GM20431 (cell line): ENCODE measurements around the gene CEMIP.

ENCODE experiments used
- in situ Hi-C: fragments of 300-500 bp; cut with MseI, MboI; formaldehyde crosslinking; loops from one replicate; pipeline ENCODE4 v1.15.0; 2020; ENCODE audit warnings: low sequenced_read_pairs; ENCODE audit not compliant: unreplicated experiment

CEMIP gene

DNA sequence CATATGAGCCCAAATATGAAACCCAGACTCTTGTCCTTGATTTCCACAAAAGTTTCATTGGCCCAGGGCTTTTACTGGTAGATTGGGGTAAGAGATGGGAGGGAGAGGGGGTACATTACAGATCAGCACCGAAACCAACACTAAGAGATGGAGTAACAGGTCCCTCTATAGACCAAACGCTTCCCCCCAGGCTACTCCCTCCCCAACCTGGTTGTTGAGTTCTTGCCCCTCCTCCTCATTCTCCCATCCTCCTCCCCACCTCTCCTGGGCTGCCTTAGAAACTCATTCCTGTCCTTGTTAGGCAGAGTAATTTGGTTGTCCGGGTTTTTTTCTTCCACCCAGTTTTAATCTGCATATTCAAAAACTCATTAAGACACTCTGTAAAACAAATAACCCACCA is 136.3 kb downstream of the CEMIP start:
- in situ Hi-C loops = no loop called here

DNA sequence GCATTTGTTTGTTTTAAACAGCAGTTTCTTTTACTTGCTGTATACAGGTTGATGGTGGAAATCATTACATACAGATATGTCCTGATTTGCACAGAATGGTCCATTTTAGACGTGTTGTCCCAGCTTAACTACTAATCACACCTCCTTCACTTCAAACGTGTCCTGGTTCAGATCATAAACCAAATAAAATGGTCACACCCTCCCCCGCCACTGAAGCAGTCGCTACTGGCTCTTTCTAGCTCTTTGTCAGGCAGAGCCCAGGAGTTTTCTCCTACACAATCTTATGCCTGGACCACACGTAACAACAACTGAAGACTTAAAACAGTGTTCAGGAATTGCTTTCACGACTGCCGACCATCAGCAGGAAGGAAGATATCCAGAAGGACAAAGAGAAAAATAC is 136.9 kb downstream of the CEMIP start:
- in situ Hi-C loops = no loop called here

DNA sequence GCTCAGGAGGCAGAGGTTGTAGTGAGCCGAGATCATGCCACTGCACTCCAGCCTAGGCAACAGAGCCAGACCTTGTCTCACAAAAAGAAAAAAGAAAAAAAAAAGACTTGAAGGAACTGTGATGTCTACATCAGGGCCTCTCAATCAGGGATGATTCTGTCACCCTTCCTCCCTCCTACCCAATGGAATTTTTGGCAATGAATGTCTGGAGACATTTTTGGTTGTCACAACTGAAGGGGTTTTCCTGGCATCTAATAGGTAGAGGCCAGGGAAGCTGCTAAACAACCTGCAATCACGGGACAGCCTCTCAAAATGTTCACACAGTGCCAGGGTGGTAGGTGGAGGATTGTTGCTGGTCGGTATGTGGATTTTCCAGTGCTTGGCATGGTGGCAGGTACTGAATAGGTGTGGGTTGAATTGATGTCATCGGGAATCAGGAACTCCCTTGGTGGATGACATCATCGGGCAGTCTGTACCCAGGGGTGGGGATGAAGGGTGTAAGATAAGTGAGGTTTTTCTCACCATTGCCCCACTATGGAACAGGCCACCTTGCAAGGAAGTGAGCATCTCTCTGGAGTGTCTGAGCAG is 139.1 kb downstream of the CEMIP start:
- in situ Hi-C loops = no loop called here

DNA sequence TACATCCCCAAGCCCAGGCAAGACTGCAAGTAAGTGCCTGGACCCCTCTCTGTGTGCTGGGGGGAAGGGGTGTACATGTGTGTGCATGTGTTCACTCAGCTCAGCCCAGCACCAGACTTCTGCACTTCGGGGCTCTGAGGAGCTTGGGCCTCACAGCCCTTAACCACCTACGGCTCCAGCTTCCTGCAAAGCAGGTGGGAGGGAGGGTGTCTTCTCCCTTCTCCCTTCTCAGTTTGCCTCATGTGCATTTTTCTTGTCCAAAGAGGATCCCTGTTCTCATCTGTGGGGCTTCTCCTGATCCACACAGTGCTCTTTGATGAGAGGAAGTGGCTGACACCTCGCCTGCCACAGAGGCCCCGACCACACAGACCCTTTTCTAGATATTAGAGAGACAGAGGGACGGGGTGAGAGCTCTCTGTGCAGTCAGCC is 141.1 kb downstream of the CEMIP start:
- in situ Hi-C loops = no loop called here

DNA sequence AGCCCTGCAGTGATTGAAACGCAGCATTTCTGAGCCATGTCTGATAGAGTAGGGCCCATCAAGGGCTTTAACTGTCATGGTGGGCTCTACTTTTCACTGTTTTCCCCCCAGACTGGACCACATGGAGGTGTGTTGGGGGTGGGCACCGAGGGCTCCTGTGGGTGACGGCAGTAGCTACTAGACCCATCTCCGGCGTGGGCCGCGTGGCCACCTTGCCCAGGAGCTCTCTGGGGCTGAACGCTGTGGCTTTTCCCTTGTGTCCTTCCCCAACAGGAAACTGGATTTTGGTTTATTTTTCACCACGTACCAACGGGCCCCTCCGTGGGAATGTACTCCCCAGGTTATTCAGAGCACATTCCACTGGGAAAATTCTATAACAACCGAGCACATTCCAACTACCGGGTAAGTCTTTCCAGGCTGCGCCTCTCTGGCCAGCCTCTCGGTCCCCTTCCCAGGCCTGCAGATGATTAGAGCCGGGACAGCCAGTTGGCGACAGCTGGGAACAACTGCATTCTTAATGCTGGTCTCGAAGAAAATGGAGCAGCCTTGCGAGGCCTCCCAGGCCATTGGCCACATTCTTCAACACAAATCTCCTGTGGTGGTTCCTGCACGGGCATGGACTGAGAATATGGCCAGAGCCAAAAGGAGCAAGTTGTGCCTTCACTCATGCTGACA is 142.7 kb downstream of the CEMIP start:
- in situ Hi-C loops = no loop called here

DNA sequence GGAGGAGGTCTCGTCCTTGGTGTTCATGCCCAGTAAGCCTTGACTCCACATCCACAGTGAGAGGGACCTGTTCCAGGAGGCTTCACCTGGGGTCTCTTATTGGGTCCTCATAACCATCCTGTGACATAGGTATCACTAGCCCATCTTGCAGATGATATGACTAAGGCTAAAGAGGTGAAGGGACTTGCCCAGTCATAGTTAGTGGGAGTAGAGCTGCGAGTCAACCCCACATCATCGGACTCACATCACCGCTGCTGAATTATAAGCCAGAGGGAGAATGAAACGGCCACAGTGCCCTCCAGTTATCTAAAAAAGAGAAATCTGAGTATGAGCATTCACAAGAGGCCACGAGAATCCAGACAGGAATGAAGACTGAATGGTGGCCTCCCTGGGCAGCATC is 144.5 kb downstream of the CEMIP start:
- in situ Hi-C loops = no loop called here

DNA sequence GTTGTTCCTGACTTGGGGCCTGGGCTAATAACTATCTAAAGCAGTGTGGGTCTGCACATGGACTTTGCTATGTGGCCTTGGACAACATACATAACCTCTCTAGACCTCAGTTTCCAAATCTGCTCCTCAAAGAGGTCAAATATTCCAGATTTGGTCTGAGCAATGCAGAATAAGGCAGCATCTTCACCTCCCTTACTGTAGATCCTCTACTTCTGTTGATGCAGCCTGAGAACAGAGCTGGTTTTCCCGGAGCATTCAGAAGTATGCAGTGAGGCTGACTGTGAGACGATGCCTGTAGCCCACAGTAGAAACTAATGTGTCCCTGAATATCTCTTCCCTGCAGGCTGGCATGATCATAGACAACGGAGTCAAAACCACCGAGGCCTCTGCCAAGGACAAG is 145.1 kb downstream of the CEMIP start:
- in situ Hi-C loops = no loop called here

DNA sequence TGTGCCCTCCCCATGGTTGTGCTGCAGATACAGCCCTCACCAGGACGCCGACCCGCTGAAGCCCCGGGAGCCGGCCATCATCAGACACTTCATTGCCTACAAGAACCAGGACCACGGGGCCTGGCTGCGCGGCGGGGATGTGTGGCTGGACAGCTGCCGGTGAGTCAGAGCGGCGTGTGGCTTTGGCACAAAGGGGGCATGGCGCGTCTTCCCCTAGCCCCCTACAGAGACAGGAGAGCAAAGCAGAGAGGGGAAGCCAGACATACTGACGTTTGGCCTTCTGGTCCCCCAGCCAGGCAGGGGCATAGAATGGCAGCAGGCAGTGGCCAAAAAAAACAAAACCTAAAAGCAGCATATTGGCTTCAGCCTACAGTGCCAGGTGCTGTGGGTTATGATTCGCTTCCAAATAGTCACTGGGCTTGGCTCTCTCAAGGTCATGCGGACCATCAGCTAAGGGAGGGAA is 146.5 kb downstream of the CEMIP start:
- in situ Hi-C loops = no loop called here

DNA sequence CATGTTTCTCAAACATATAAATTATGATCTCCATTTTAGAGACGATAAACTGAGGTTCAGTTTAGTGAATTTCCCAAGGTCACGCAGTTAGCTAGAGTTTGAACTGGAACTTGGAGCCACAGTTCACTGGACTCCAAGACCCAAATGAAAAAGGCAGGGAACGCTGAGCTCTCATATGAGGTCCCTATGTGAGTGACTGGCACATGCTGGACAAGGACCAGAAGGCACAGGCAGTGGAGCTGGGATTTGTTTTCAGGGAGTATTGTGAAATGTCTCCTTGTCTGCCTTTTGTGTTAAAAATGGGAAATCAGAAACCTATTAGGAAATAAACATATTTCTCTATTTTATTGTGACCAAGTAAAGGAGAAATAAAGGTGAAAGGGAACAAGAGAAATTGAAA is 147.0 kb downstream of the CEMIP start:
- in situ Hi-C loops = no loop called here

DNA sequence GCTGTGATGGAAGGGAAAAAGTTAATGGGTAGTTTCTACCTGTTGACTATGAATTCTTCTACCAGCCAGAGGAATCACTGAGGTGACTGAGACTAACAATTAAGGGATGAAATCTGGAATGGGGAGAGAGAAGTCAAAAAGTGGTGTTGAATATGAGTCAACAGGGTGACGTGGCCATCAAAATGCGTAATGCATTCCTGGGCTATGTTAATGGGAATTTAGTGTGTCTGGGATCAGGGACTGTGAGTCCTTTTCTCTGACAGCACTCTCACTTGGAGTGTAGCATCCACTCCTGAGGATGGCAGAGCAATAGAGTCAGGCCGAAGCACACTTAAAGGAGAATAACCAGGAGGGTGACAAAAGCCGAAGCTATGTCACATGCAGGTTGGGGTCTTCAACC is 150.1 kb downstream of the CEMIP start:
- in situ Hi-C loops = no loop called here

DNA sequence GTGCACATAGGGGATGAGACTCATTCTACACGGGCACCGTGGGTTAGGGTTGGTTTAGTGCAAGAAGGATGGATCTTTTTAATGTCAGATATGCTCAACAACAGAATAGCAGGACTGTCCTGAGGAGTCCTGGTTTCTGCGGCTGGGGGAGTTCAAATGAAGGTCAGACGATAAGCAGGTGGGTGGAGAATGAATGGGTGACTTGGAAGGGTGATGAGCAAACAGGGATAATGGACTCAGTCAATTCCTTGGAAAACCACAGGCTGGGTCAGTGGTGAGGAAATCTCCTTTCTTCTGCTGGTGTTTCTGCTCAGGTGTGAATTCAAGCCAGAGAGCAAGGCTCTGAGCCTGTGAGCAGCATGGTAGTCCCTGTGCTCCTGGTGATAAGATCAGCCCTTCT is 150.5 kb downstream of the CEMIP start:
- in situ Hi-C loops = no loop called here

DNA sequence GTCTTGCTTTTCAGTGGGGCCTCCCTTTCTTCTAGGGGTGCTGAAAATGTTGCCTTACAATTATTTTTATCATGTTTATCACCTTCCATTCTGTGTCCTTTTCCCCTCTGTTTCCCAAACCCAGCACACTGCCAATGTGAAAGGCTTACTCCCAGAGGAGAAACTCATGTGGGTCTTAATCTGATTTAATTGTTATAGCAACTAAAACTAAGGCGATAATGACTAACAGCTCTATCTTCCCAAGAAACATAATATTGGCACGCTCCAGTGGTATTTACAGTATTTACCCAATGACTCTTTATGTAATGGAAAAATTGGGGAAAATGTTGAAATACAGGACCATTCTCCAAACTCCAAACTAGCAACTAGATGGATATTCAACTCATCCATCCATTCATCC is 152.0 kb downstream of the CEMIP start:
- in situ Hi-C loops = no loop called here

DNA sequence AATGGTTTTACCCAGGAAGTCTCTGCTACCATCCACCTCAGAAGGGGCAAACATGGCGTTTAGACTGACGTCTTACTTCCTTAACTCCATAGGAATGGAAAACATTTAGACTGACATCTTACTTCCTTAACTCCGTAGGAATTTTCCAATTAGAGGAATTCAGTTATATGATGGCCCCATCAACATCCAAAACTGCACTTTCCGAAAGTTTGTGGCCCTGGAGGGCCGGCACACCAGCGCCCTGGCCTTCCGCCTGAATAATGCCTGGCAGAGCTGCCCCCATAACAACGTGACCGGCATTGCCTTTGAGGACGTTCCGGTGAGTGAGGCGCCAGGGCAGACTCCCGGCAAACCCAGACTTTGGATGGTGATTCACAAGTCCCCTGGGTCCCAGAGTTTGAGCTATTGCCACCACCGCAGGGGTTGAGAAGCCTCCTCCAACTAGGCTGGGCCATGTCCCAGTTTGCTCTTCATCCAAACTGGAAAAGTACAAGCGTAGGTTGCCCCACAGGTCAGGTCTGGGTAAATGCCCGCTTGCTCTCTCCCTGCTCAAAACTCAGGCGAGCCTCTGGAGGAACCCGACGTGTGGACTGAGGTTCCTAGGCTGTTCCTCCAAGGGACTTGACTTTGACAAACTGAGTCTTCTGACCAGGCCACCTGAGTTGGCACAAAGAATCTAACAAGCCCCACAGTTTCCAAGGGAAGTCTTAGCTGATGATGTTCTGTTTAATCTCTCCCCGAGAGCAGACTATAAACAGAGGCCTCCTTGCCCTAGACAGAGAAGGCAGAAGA is 152.7 kb downstream of the CEMIP start:
- in situ Hi-C loops = no loop called here

DNA sequence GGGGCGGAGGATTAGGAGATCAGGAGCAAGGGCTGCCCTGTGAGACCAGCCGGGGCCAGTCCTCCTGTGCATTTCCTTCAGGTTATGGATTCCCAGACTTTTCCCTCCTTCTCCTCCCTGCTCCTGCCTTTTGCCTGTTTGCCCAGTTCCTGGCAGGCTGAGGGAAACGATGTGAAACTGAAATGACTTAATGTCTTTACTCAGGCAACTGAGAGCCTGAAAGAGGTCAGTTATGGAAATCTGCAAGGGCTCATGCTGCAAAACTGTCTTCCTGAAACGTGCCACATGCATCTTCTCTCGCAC is 153.3 kb downstream of the CEMIP start:
- in situ Hi-C loops = no loop called here

DNA sequence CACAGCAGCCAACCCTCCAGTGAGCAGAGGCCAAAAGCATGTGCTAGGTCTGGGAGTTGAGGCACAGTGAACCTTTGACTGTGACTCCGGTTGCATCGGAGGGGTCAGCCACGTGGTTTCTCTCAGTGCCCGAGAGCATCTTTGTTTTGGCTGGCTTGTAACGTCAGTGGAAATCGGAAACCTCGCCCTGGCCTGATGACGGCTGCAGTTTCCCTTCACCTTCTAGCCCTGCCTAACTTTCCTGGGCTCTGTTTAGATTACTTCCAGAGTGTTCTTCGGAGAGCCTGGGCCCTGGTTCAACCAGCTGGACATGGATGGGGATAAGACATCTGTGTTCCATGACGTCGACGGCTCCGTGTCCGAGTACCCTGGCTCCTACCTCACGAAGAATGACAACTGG is 153.8 kb downstream of the CEMIP start:
- in situ Hi-C loops = no loop called here

DNA sequence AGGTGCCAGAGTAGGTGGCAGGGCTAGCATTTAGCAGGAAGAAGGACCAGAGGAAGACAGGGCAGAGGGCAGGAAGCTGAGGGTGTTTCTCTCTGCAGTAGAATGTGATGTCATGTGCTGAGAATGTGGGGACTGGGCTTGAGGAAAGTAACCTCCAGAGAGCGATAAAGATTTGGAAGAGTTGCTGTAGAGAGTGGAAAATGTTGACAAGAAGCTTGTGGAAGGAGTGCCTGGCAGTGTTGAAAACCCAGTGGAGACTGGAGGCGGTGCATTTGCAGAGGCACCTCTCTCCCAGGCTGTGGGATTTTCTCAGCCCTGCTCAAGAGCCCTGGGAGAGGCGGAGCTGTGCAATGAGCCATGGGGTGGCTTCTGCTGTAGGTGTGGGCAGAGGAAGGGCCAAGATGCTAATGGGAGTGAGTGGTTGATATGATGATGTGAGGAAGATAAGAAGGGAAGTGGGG is 155.6 kb downstream of the CEMIP start:
- in situ Hi-C loops = no loop called here

DNA sequence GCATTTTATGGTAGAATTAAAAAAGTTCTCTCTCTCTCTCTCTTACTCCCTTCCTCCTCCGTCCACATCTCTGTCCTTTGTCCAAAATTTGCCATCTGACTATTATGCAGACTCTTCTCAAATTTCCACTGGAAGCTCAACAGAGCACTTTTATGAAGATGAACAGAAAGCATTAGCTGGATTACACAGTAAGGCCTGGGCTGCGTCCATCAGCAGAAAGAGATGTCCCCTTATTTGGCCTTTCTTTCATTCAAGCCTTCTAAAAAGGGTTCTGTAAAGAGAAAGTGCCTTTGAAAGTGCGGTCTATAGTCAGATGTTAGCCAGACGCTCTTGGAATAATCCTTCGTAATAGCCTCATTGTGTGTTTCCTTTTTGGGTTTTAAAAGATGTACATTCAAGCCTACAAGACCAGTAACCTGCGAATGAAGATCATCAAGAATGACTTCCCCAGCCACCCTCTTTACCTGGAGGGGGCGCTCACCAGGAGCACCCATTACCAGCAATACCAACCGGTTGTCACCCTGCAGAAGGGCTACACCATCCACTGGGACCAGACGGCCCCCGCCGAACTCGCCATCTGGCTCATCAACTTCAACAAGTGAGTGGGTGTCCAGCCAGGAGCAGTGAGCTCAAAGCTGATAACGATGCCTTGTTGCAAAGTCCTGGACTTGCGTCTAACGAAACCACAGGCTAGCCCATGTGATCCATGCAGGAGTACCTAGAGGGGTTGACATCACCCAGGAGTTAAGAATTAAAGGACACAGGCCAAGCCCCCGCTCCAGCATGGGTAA is 157.3 kb downstream of the CEMIP start:
- in situ Hi-C loops = no loop called here

DNA sequence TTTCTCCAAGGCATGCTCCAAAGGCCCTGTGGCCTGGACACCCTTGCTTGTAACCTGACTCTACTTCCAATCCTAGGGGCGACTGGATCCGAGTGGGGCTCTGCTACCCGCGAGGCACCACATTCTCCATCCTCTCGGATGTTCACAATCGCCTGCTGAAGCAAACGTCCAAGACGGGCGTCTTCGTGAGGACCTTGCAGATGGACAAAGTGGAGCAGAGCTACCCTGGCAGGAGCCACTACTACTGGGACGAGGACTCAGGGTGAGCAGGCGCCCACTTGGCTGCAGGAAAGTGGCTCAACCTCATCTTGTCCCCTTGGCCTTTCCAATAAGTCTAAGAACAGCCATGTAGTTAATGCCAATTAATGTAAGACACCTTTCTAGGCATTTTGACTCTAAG is 158.5 kb downstream of the CEMIP start:
- in situ Hi-C loops = no loop called here

DNA sequence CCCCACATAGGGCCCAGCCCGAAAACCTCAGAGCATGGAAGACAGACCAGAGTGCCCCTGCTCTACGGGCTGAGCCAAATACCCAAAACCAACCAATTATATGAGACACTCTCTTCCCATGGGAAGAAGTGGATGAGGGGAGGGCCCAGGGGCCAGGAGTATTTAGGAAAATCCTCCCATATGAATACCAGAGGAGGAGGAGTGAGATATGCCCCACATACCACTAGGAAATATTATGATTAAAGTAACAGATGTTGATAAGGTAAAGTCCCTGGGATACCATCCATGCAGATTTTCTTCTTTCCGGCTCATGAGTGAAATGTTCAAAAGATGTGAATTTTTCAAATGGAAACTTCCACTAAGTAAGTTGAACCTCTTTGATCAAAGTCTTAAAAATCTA is 160.0 kb downstream of the CEMIP start:
- in situ Hi-C loops = no loop called here

DNA sequence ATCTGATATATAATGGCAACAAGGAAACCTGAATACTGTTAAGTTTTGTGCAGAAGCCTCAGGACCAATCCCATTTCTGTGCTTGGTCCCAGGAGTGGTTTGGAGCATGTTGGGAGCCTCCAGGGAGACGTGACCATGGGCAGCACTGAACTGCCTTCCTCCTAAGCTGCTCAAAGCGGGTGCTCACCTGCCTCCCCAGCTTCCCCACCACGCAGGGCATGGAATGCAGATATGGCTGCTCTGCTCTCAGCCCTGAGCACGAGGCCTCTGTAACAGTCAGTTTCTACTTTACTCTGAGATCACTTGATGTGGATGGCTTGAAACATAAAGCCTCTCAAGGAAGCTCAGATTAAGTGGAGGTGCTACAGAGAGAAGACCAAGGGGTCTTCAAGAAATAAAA is 161.2 kb downstream of the CEMIP start:
- in situ Hi-C loops = no loop called here

DNA sequence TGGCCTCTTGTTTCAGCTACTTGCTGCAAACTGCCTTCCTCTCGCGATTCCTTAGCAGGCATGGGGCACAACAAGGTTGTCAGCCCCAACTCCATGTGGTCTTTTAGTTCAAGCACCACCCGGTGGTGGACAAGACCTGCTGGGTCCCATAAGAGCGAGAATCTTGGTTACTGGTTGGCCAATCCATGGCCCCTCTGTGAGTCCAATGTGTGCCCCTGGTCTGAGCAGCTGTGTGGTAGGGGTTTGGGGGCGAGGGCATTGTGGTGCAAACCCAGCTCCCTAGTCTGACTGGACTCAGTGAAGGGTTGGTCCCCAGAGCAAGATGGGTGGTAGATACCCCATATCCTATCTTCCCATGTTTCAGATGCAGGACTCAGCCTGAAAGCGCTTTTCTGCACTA is 161.7 kb downstream of the CEMIP start:
- in situ Hi-C loops = no loop called here
